Frontal cortex (tissue), 4 donors: Measurements from ENCODE around the gene GSX2. TPM values are rescaled to one million over a fixed set of nuclear protein-coding genes. Genes with fewer than 3 reads are reported as not detected.
"Not testable (repeated sequence)": the region's sequence is repeated elsewhere in the genome, so short reads cannot be mapped to it uniquely, and the experiment has no call there.

Experiments
- DNase-seq, 2 donors: peaks; one replicate each; pipeline ENCODE4 v3.0.0; 2012; ENCODE audit warnings: low spot score in 2 of 2
- FAIRE-seq: peaks from 2 replicates; lab custom pipeline; 2012; peaks lifted over from hg19 to GRCh38; lab: Jason Lieb, UNC
- total RNA-seq: library from RNA; depleted of rRNA; stranded (reverse); fragments of >200 nt; gene quantifications from one replicate; pipeline ENCODE4 v1.2.3, GENCODE V29; 2014
- donor health status: control.
- donor health status: control.
- donor health status: control.

GSX2 gene
- 3.3 TPM for total RNA-seq

GRCh38 chr4:54099748-54100574 lies at the start of gene GSX2:
Gene GSX2, plus strand, starts transcription at chr4:54100163. Its CDS starts 182 bp downstream, at chr4:54100345.
- no peak for DNase-seq

DNA sequence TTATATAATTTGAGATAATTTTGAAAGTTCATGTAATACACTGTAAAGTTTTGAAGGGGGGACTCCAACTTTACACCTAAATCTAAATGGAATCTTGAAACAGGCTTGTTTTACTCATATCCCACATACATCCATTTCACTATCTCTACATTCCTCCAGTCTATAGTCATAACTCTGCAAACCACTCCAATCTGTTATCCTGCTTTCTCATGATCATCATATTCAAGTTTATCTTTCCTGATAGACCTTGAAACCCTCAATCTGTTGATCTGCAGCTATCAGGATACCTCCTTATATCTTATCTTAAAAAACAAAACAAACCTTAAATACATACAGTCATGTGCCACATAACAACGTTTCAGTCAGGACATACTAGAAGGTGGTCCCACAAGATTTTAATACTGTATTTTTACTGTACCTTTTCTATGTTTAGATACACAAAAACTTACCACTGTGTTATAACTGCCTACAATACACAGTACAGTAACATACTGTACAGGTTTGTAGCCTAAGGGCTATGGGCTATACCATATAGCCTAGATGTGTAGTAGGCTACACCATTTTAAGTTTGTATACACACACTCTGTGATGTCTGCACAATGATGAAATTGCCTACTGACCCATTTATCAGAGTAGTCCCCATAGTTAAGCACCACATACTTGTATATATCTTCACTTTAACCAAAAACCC lies 49.6 kb upstream of the GSX2 start:
- no peak for DNase-seq
- no peak for FAIRE-seq

More at GRCh38 chr4:54099748-54100574, at the start of gene GSX2:
- no peak for FAIRE-seq

GRCh38 chr4:54053322-54053721 lies 46.6 kb upstream of the GSX2 start:
- not testable (repeated sequence) for FAIRE-seq, DNase-seq

DNA sequence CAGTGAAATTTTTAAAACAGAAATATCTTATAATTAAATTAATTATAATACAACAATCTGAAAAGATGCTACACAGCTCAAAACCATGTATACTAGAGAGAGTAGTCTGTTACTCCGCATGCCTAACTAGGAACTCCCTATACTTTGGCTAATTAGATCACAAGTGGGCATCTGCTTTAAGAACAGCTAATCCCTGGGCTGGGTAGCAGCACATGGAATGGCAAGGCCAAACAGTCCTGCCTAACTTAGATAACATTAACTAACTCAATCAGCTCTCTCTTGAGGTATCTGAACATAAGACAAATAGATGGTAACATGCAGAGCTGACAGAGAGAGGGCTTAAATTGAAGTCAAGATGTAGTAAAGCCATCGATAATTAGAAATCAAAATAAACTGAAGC lies 45.5 kb upstream of the GSX2 start:
- FAIRE-seq = no peak

GRCh38 chr4:54055494-54055893 lies 44.5 kb upstream of the GSX2 start:
- no peak for DNase-seq
- no peak for FAIRE-seq

More for the DNA sequence above, 45.5 kb upstream of the GSX2 start:
- DNase-seq = no peak

DNA sequence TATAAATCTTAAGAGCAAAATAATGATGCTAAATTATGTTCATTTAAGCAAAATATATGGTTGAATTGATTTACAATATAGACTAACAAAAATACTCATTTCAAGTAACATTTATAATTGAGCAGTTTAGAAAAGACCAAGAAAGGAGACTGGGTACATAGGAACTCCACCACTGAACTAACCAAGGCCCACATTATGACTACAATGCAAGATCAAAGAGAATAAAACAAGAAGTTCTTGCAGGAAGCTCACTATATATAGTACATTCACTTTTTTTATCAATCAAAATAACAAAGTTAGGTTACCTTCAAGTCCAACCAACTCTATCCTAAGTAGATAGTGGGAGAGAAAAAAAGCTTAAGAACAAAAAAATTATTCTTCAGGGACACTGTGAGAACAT lies 43.6 kb upstream of the GSX2 start:
- no peak for FAIRE-seq

DNA sequence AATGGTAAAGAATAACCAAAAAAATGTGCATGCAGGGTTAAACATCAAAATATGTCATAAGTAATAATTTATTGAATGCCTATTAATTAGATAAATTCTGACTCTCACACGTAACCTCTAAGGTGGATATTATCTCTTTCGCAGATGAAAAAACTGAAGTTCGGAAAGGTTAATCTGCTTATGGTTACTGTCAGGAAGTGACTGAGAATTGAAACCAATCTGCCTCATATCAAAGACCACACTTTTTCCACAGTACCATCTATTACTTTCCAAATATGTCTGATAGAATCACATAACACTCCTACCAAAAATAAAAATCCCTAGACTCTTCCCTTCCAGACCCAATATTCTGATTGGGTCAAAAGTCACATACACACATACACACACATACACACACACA lies 41.8 kb upstream of the GSX2 start:
- FAIRE-seq (no peak), DNase-seq (no peak)

More for the DNA sequence above, 43.6 kb upstream of the GSX2 start:
- no peak for DNase-seq

GRCh38 chr4:54060116-54060515 lies 39.8 kb upstream of the GSX2 start:
- no peak for DNase-seq
- no peak for FAIRE-seq

- FAIRE-seq (no peak), DNase-seq (no peak)
Measured at GRCh38 chr4:54061067-54061466, 38.9 kb upstream of the GSX2 start.

- no peak for DNase-seq
- FAIRE-seq = no peak
Measured at GRCh38 chr4:54061873-54062272, 38.1 kb upstream of the GSX2 start.

GRCh38 chr4:54062392-54062791 lies 37.6 kb upstream of the GSX2 start:
- DNase-seq (no peak), FAIRE-seq (no peak)

DNA sequence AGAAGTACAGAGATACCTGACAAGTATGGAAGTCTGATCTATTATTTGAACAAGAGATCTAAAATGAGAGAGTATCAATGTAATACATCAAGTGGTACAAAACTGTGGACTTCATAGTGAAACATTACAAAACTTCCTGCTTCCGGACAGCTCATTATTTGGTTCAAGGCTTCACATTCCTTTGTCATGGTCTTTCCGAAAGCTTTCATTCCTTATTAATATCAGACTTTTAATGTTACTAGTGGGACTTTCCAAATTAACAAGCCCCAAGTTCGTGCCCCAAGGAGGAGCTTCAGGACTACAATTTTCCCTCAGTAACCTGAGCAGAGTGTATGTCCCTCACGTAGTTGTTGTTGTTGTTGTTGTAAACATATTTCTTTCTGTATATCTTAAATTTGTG lies 36.7 kb upstream of the GSX2 start:
- DNase-seq = no peak
- FAIRE-seq = no peak

- DNase-seq (peak in 1 of 2 donors; percentile 37), FAIRE-seq (no peak)
Measured at GRCh38 chr4:54063737-54064316, 36.1 kb upstream of the GSX2 start.

DNA sequence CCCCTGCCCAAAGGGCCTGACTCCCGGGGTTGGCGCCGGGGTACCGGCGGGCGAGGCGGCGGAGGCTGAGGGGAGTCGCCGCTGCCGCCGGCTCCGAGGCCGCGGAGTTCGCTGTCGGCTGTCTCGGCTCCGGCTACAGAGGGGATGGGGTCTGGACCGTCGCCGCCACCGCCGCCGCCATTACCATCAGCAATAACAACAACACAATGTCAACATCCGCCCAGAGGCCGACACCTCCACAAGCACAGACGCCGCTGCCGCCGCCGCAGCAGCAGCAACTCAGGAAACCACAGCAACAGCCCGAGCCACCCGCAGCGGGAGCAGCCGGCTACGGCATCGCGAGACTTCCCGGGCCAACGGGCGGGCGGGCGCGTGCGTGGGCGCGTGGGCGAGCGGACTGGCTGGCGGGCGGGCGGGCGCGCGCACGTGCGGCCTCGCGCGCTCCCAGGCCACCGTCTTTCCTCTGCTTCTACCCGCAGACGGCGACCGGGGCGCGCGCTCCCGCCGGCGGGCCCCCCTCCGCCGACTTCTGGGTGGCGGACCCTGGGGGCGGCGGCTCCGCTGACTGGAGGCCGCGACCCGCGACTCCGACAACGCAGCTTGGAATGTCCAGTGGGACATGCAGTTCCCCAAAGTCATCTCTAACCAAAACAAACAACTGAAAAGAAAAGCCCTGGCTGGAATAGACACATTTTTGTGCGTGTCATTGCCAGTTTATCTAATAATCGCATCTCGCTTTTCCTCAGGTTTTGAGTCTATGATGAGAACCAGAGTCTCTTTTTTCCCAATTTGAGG lies 35.4 kb upstream of the GSX2 start, which contains the start of gene CHIC2:
CHIC2 (minus strand) TSS at position 289 of the 795 bp plus-strand sequence. CDS start 305 bp downstream, outside the sequence.
- DNase-seq (peak; percentile 88 to 90), FAIRE-seq (no peak)

DNA sequence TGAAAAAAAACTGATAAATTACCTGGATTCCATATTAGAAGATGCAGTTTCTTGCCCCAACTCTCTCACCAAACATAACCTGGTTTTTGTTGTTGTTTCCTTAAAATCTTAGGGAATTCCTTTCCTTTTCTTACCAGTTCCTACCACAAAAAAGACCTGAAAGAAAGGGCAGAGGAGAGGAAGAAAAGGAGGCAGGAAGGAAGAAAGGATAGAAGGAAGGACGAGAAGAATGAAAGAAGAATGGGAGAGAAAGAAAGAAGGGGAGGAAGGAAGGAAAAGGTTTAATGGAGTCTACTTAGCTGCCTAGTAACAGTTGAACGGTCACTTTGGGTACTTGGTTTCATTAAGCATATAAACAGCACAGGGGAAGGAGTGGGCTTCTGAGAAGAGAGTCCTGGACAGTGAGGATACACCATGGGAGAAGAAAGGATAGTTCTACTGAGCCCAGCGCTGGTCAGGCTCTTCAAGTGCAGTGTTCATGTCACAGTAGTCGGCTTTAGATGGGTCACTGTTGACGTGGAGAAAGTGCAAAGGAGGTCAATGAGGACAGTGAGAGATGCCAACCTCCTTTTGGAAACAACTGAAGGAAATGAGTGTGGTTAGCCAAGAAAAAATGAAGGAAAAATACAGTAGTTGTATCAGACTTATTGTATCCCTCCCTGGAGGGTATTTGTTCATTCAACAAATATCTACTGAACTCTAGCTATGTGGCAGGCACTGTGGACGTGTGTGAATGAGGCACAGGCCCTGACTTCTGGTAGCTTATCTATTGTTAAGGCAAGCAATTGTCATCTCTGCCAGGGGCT lies 34.5 kb upstream of the GSX2 start:
- FAIRE-seq (no peak), DNase-seq (no peak)

DNA sequence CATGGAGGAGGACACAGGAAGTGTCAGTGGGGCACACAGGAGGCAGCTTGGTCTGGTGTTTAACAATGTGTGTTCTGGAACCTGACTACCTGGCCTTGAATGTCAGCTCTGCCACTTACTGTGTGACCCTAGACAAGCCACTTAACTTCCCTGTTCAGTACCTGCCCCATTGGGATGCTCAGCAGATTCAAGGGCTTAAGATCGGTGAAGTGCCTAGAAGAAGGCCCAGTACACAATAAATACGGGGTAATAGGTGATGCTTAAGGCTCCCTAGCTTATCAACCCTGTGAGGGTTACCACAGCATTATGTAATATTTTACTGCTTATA lies 33.9 kb upstream of the GSX2 start:
- no peak for FAIRE-seq
- DNase-seq = no peak

- FAIRE-seq (no peak), DNase-seq (no peak)
Measured at GRCh38 chr4:54066718-54067129, 33.2 kb upstream of the GSX2 start.

GRCh38 chr4:54067166-54067565 lies 32.8 kb upstream of the GSX2 start:
- FAIRE-seq (no peak), DNase-seq (no peak)

- FAIRE-seq = no peak
Measured at GRCh38 chr4:54073271-54073880, 26.6 kb upstream of the GSX2 start.

More at GRCh38 chr4:54073271-54073880, 26.6 kb upstream of the GSX2 start:
- no peak for DNase-seq
